HEK293 (cell line): ENCODE measurements around the gene TRIM24.

Experiments used
- CTCF ChIA-PET: fragments of 350-600 bp; formaldehyde crosslinking; extraction: SDS; loops from one replicate; lab custom pipeline; 2021; ENCODE audit warnings: antibody characterized with exemption; lab: Yijun Ruan, JAX
- POLR2A ChIA-PET: fragments of 300-600 bp; formaldehyde crosslinking; extraction: SDS; loops from one replicate; lab custom pipeline; 2020; ENCODE audit warnings: antibody characterized with exemption, inconsistent platforms; lab: Yijun Ruan, JAX
- H3K27ac ChIP-seq: fragments of 200-500 bp; sonication (Bioruptor generic); 2 replicates; pipeline ENCODE4 v1.5.1; 2014; ENCODE audit warnings: low read depth, low read length, control low read depth, inconsistent platforms; ENCODE audit errors: extremely low read depth
- H3K36me3 ChIP-seq, 2 experiments: fragments of 200-500 bp in 1 of 2; sonication (Bioruptor generic) in 1 of 2; 1 replicate in 1 of 2; 2 replicates in 1 of 2; pipeline ENCODE4 v1.5.1; 2014 to 2017; ENCODE audit warnings: inconsistent platforms in 2 of 2, low read length in 2 of 2; ENCODE audit not compliant: control insufficient read depth in 2 of 2, insufficient read depth in 1 of 2
- H3K4me1 ChIP-seq: fragments of 200-500 bp; sonication (Bioruptor generic); 2 replicates; pipeline ENCODE4 v1.5.1; 2014; ENCODE audit warnings: mild to moderate bottlenecking, low read length, inconsistent platforms; ENCODE audit not compliant: control insufficient read depth, insufficient read depth
- H3K4me3 ChIP-seq: 2 replicates; pipeline ENCODE4 v1.5.1; 2011; ENCODE audit warnings: low read depth, mild to moderate bottlenecking, control low read depth, low read length, moderate library complexity
- H3K9me3 ChIP-seq: fragments of 200-500 bp; sonication (Bioruptor generic); 2 replicates; pipeline ENCODE4 v1.5.1; 2014; ENCODE audit warnings: low read depth, low read length, inconsistent platforms; ENCODE audit not compliant: control insufficient read depth, insufficient read depth
- GLI4 ChIP-seq: fragments of 450-650 bp; formaldehyde crosslinking; IDR thresholded peaks from 2 replicates; pipeline ENCODE4 v1.5.1; 2016; ENCODE audit warnings: missing biosample characterization, missing genetic modification characterization
- PATZ1 ChIP-seq: fragments of 450-650 bp; formaldehyde crosslinking; IDR thresholded peaks from 2 replicates; pipeline ENCODE4 v1.5.1; 2016; ENCODE audit warnings: missing biosample characterization, missing genetic modification characterization
- SALL2 ChIP-seq: fragments of 450-650 bp; formaldehyde crosslinking; IDR thresholded peaks from 2 replicates; pipeline ENCODE4 v1.5.0; 2017; ENCODE audit warnings: missing biosample characterization, mild to moderate bottlenecking, missing genetic modification characterization, borderline replicate concordance
- SP3 ChIP-seq: fragments of 450-650 bp; formaldehyde crosslinking; IDR thresholded peaks from 2 replicates; pipeline ENCODE4 v1.5.1; 2016; ENCODE audit warnings: missing biosample characterization, missing genetic modification characterization
- ZBTB49 ChIP-seq: fragments of 450-650 bp; formaldehyde crosslinking; IDR thresholded peaks from 2 replicates; pipeline ENCODE4 v1.5.1; 2016; ENCODE audit warnings: missing biosample characterization, missing genetic modification characterization, low read depth
- ZBTB6 ChIP-seq: fragments of 450-650 bp; formaldehyde crosslinking; IDR thresholded peaks from 2 replicates; pipeline ENCODE4 v1.5.1; 2017; ENCODE audit warnings: missing biosample characterization, missing genetic modification characterization
- ZBTB8A ChIP-seq: fragments of 450-650 bp; formaldehyde crosslinking; IDR thresholded peaks from 2 replicates; pipeline ENCODE4 v1.5.1; 2016; ENCODE audit warnings: missing biosample characterization, missing genetic modification characterization
- ZFHX2 ChIP-seq: fragments of 450-650 bp; formaldehyde crosslinking; conservative IDR thresholded peaks from 2 replicates; pipeline ENCODE4 v1.5.1; 2016; ENCODE audit warnings: missing biosample characterization, missing genetic modification characterization
- ZNF10 ChIP-seq: fragments of 450-650 bp; formaldehyde crosslinking; IDR thresholded peaks from 2 replicates; pipeline ENCODE4 v1.5.1; 2017; ENCODE audit warnings: missing biosample characterization, missing genetic modification characterization
- ZNF138 ChIP-seq: fragments of 450-650 bp; formaldehyde crosslinking; IDR thresholded peaks from 2 replicates; pipeline ENCODE4 v1.5.1; 2016; ENCODE audit warnings: missing biosample characterization, missing genetic modification characterization, borderline replicate concordance
- ZNF184 ChIP-seq: fragments of 450-650 bp; IDR thresholded peaks from 2 replicates; pipeline ENCODE4 v1.5.1; 2018; ENCODE audit warnings: missing biosample characterization, mild to moderate bottlenecking, missing genetic modification characterization
- ZNF19 ChIP-seq: fragments of 450-650 bp; formaldehyde crosslinking; IDR thresholded peaks from 2 replicates; pipeline ENCODE4; 2016; ENCODE audit warnings: missing biosample characterization, missing genetic modification characterization, low read depth
- ZNF2 ChIP-seq: fragments of 450-650 bp; formaldehyde crosslinking; IDR thresholded peaks from 2 replicates; pipeline ENCODE4 v1.5.1; 2016; ENCODE audit warnings: missing biosample characterization, missing genetic modification characterization
- ZNF24 ChIP-seq: fragments of 450-650 bp; formaldehyde crosslinking; IDR thresholded peaks from 2 replicates; pipeline ENCODE4 v1.5.1; 2016; ENCODE audit warnings: missing biosample characterization, missing genetic modification characterization
- ZNF248 ChIP-seq: fragments of 450-650 bp; formaldehyde crosslinking; IDR thresholded peaks from 2 replicates; pipeline ENCODE4 v1.5.1; 2017; ENCODE audit warnings: missing biosample characterization, missing genetic modification characterization
- ZNF266 ChIP-seq: fragments of 450-650 bp; formaldehyde crosslinking; IDR thresholded peaks from 2 replicates; pipeline ENCODE4 v1.5.1; 2016; ENCODE audit warnings: missing biosample characterization, missing genetic modification characterization, low read depth
- ZNF341 ChIP-seq: fragments of 450-650 bp; formaldehyde crosslinking; IDR thresholded peaks from 2 replicates; pipeline ENCODE4; 2016; ENCODE audit warnings: low read depth, missing biosample characterization, missing genetic modification characterization
- ZNF362 ChIP-seq: fragments of 450-650 bp; formaldehyde crosslinking; IDR thresholded peaks from 2 replicates; pipeline ENCODE4 v1.5.1; 2016; ENCODE audit warnings: missing biosample characterization, missing genetic modification characterization
- ZNF37A ChIP-seq: fragments of 450-650 bp; IDR thresholded peaks from 2 replicates; pipeline ENCODE4 v1.5.1; 2018; ENCODE audit warnings: missing biosample characterization, missing genetic modification characterization
- ZNF426 ChIP-seq: fragments of 450-650 bp; formaldehyde crosslinking; IDR thresholded peaks from 2 replicates; pipeline ENCODE4 v1.5.1; 2017; ENCODE audit warnings: missing biosample characterization, missing genetic modification characterization, mild to moderate bottlenecking, inconsistent platforms, moderate library complexity
- ZNF501 ChIP-seq: fragments of 450-650 bp; formaldehyde crosslinking; IDR thresholded peaks from 2 replicates; pipeline ENCODE4 v1.5.1; 2016; ENCODE audit warnings: missing biosample characterization, missing genetic modification characterization
- ZNF521 ChIP-seq: fragments of 450-650 bp; formaldehyde crosslinking; IDR thresholded peaks from 2 replicates; pipeline ENCODE4 v1.5.1; 2017; ENCODE audit warnings: missing biosample characterization, mild to moderate bottlenecking, missing genetic modification characterization
- ZNF544 ChIP-seq: fragments of 450-650 bp; formaldehyde crosslinking; IDR thresholded peaks from 2 replicates; pipeline ENCODE4 v1.5.0; 2017; ENCODE audit warnings: missing biosample characterization, missing genetic modification characterization
- ZNF548 ChIP-seq: fragments of 450-650 bp; formaldehyde crosslinking; IDR thresholded peaks from 2 replicates; pipeline ENCODE4 v1.5.1; 2016; ENCODE audit warnings: missing biosample characterization, missing genetic modification characterization
- ZNF555 ChIP-seq: fragments of 450-650 bp; formaldehyde crosslinking; conservative IDR thresholded peaks from 2 replicates; pipeline ENCODE4 v1.5.1; 2017; ENCODE audit warnings: missing biosample characterization, mild to moderate bottlenecking, missing genetic modification characterization, inconsistent platforms
- ZNF600 ChIP-seq: fragments of 450-650 bp; formaldehyde crosslinking; IDR thresholded peaks from 2 replicates; pipeline ENCODE4 v1.5.1; 2016; ENCODE audit warnings: missing biosample characterization, missing genetic modification characterization
- ZNF843 ChIP-seq: fragments of 450-650 bp; formaldehyde crosslinking; IDR thresholded peaks from 2 replicates; pipeline ENCODE4 v1.5.1; 2016; ENCODE audit warnings: missing biosample characterization, missing genetic modification characterization
- ZSCAN5A ChIP-seq: fragments of 450-650 bp; formaldehyde crosslinking; IDR thresholded peaks from 2 replicates; pipeline ENCODE4 v1.5.1; 2016; ENCODE audit warnings: missing biosample characterization, missing genetic modification characterization

TRIM24 gene

GRCh38 chr7:138585283-138585993 is 125.4 kb downstream of the TRIM24 start (continued):
- TF ChIP-seq ZBTB49 = no peak
- TF ChIP-seq, all 188 proteins: peak for 0

GRCh38 chr7:138587485-138587884 is 127.4 kb downstream of the TRIM24 start:
- POLR2A ChIA-PET = no interaction called here
- H3K9me3 ChIP-seq = no peaks in the 10 kb centered on the region
- CTCF ChIA-PET = no interaction called here
- no peak overlapping the region for H3K4me3 ChIP-seq
- no peak overlapping the region for H3K27ac ChIP-seq
- peaks cover 7 to 52% of the 10 kb centered on the region in 2 experiments for H3K36me3 ChIP-seq
- no peak for TF ChIP-seq ZNF521 (tag by site-specific recombination)
- no peak for TF ChIP-seq GLI4 (tag by site-specific recombination)
- no peak for TF ChIP-seq ZNF37A (tag by site-specific recombination)
- no peak for TF ChIP-seq ZNF600 (tag by site-specific recombination)
- no peak for TF ChIP-seq ZNF266
- TF ChIP-seq ZNF24 (tag by site-specific recombination) = no peak
- no peak for TF ChIP-seq ZBTB8A (tag by site-specific recombination)
- TF ChIP-seq ZNF341 (tag by site-specific recombination) = no peak
- no peak for TF ChIP-seq ZNF843 (tag by site-specific recombination)
- TF ChIP-seq ZNF555 (tag by site-specific recombination) = no peak
- no peak for TF ChIP-seq ZNF544
- TF ChIP-seq ZNF426 (tag by site-specific recombination) = no peak
- TF ChIP-seq ZNF184 (tag by site-specific recombination) = no peak
- no peak for TF ChIP-seq ZSCAN5A (tag by site-specific recombination)
- no peak for TF ChIP-seq ZNF2 (tag by site-specific recombination)
- TF ChIP-seq ZNF138 (tag by site-specific recombination) = no peak
- no peak for TF ChIP-seq SALL2 (tag by site-specific recombination)
- TF ChIP-seq ZNF362 = no peak
- H3K4me1 ChIP-seq = no peaks in the 10 kb centered on the region

- POLR2A ChIA-PET = interaction anchor here (0.6 kb wide), 1 partner anchor 125 kb away, joined by 3 read pairs; no protein-coding TSS in a partner anchor
- Histone ChIP-seq H3K36me3 (peaks cover 7 to 39% of the 10 kb centered on the region in 2 experiments), H3K4me3 (no peak overlapping the region)
- TF ChIP-seq ZFHX2 (tag by site-specific recombination) (no peak), ZNF19 (tag by site-specific recombination) (no peak), SP3 (no peak), ZNF10 (tag by site-specific recombination) (no peak), PATZ1 (no peak), ZNF548 (tag by site-specific recombination) (no peak), ZBTB6 (tag by site-specific recombination) (no peak), ZNF501 (tag by site-specific recombination) (no peak), ZNF248 (tag by site-specific recombination) (no peak)
Measured at GRCh38 chr7:138588986-138589385, 128.9 kb downstream of the TRIM24 start.

More at GRCh38 chr7:138588986-138589385, 128.9 kb downstream of the TRIM24 start:
- CTCF ChIA-PET = interaction anchor here (0.7 to 1.2 kb wide), 2 partner anchors 28 to 150 kb away, joined by 3 to 6 read pairs; no protein-coding TSS in a partner anchor
- Histone ChIP-seq H3K4me1 (no peaks in the 10 kb centered on the region), H3K9me3 (no peaks in the 10 kb centered on the region), H3K27ac (no peak overlapping the region)
